K562 (cell line): ENCODE measurements around the gene NME4. TPM values are rescaled to one million over a fixed set of nuclear protein-coding genes. Genes with fewer than 3 reads are reported as not detected.

Experiments used
- CAMTA2 ChIP-seq: fragments of 250-450 bp; sonication (Bioruptor Pico); conservative IDR thresholded peaks from 2 replicates; pipeline ENCODE4 v1.5.1; 2022
- CHD1 ChIP-seq: fragments of 200-600 bp; sonication (generic); IDR thresholded peaks from one replicate; pipeline ENCODE4 v1.6.1; 2012; ENCODE audit warnings: mild to moderate bottlenecking, moderate library complexity, low read length, inconsistent platforms
- MBD2 ChIP-seq: sonication (generic); IDR thresholded peaks from 2 replicates; pipeline ENCODE4 v1.6.1; 2016; ENCODE audit warnings: low read depth, borderline replicate concordance
- POLR2G ChIP-seq: fragments of 200-400 bp; formaldehyde crosslinking; IDR thresholded peaks from 2 replicates; pipeline ENCODE4 v1.6.1; 2017; ENCODE audit warnings: low read depth, mild to moderate bottlenecking, antibody characterized with exemption, low read length, moderate library complexity
- RBFOX2 ChIP-seq: fragments of 200-400 bp; formaldehyde crosslinking; IDR thresholded peaks from 2 replicates; pipeline ENCODE4 v1.6.1; 2017; ENCODE audit warnings: low read depth, mild to moderate bottlenecking, low read length, moderate library complexity
- TAF1 ChIP-seq: IDR thresholded peaks from 2 replicates; pipeline ENCODE4 v1.6.1; 2011; ENCODE audit warnings: mild to moderate bottlenecking, low read length, moderate library complexity; ENCODE audit not compliant: insufficient read depth, control insufficient read depth, severe bottlenecking; ENCODE audit errors: extremely low read depth
- ZNF253 ChIP-seq: fragments of 250-450 bp; sonication (Bioruptor Pico); conservative IDR thresholded peaks from 2 replicates; pipeline ENCODE4 v1.6.1; 2021; ENCODE audit warnings: mild to moderate bottlenecking
- polyA plus RNA-seq, 8 experiments: library from polyadenylated mRNA; depleted of rRNA in 4 of 8; stranded (reverse) in 5 of 8; unstranded in 3 of 8; fragments of >200 nt; fragmentation: Nextera tagmentation in 2 of 8; fragmentation: Illumina TruSeq in 1 of 8; extraction: Ambion mirVana in 2 of 8; extraction: Trizol in 1 of 8; gene quantifications; 2 replicates each; pipeline versions ENCODE4 v1.2.1 to v1.2.3, GENCODE V29; 2011 to 2014; ENCODE audit warnings: inconsistent platforms in 1 of 8, missing spikeins in 1 of 8
- total RNA-seq, 7 experiments: library from RNA; depleted of rRNA in 6 of 7; stranded (reverse); fragments of >200 nt in 6 of 7; fragmentation: Illumina TruSeq in 2 of 7; extraction: Trizol in 2 of 7; gene quantifications; 2 replicates each; pipeline versions ENCODE4 v1.2.1 to v1.2.3, GENCODE V29; 2011 to 2021; ENCODE audit warnings: low replicate concordance in 1 of 7
- TF ChIP-seq, protein P1 (sequence below), 2 experiments: IDR thresholded peaks in 1 of 2; conservative IDR thresholded peaks in 1 of 2; 2 replicates each; pipeline ENCODE4 v1.6.1; 2016; ENCODE audit warnings: low read depth in 2 of 2, mild to moderate bottlenecking in 1 of 2, missing compliant biosample characterization in 1 of 2, missing genetic modification characterization in 1 of 2, moderate library complexity in 1 of 2
- TF ChIP-seq, protein P2 (sequence below): fragments of 250-450 bp; sonication (Bioruptor Pico); IDR thresholded peaks from 2 replicates; pipeline ENCODE4 v1.5.0; 2022; ENCODE audit warnings: mild to moderate bottlenecking

Gene NME4
- total and polyA plus RNA-seq, 9 of the 15 experiments (the other 6 are each of a cell fraction or from before 2014, with no cell fraction given), result 15.4 to 264 (median 139) TPM

DNA sequence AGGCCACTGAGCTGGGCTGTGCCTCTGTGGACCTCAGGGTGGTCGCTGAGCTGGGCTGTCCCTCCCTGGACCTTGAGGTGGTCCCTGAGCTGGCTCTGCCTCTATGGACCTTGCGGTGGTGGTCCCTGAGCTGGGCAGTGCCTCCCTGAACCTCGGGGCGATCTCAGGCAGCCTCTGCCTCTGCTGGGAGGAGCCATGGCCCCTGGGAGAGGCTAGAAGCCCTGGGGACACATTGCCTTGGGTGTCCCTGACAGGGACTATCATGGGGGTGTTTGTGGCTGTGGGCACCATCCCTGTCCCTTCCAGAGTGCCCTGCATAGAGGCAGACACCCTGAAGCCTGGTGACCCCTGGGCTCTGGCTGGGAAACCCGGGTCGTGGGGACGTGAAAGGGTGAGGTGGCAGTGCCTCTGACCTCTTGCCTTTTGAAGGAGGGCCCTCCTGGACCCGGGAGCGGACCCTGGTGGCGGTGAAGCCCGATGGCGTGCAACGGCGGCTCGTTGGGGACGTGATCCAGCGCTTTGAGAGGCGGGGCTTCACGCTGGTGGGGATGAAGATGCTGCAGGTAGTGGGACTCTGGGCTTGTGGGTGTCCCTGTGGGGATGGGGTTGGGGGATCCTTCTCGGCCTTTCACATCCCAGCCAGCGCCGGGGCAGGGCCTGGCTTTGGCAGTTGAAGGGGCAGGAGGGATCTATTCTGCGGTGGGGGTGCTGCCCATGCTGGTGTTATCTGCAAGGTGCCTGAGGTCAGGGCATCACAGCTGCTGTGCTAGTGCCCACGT, 1.8 kb downstream of the NME4 start (continued):
- TF ChIP-seq, protein P1, sequence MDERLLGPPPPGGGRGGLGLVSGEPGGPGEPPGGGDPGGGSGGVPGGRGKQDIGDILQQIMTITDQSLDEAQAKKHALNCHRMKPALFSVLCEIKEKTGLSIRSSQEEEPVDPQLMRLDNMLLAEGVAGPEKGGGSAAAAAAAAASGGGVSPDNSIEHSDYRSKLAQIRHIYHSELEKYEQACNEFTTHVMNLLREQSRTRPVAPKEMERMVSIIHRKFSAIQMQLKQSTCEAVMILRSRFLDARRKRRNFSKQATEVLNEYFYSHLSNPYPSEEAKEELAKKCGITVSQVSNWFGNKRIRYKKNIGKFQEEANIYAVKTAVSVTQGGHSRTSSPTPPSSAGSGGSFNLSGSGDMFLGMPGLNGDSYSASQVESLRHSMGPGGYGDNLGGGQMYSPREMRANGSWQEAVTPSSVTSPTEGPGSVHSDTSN (CRISPR knock-in tag; IDR thresholded peaks at IDR 0.05; ENCODE audit: low read depth), result no peak
- TF ChIP-seq, protein P1 (tag; conservative IDR thresholded peaks at IDR 0.05; ENCODE audit: low read depth), result no peak
- no peak for TF ChIP-seq TAF1
- TF ChIP-seq CAMTA2 (CRISPR knock-in tag), result no peak
- TF ChIP-seq, protein P2, sequence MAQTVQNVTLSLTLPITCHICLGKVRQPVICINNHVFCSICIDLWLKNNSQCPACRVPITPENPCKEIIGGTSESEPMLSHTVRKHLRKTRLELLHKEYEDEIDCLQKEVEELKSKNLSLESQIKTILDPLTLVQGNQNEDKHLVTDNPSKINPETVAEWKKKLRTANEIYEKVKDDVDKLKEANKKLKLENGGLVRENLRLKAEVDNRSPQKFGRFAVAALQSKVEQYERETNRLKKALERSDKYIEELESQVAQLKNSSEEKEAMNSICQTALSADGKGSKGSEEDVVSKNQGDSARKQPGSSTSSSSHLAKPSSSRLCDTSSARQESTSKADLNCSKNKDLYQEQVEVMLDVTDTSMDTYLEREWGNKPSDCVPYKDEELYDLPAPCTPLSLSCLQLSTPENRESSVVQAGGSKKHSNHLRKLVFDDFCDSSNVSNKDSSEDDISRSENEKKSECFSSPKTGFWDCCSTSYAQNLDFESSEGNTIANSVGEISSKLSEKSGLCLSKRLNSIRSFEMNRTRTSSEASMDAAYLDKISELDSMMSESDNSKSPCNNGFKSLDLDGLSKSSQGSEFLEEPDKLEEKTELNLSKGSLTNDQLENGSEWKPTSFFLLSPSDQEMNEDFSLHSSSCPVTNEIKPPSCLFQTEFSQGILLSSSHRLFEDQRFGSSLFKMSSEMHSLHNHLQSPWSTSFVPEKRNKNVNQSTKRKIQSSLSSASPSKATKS (CRISPR knock-in tag), result no peak
- no peak for TF ChIP-seq CHD1
- 0 out of 2 replicates have a peak, but pooled peaks have one; percentile 39 for TF ChIP-seq RBFOX2
- no peak for TF ChIP-seq ZNF253 (CRISPR knock-in tag)
- TF ChIP-seq MBD2, result no peak
- peak; percentile 61 for TF ChIP-seq POLR2G
